Retinal pigment epithelial cell (primary cell): ENCODE measurements around the gene MGAT2.
"Not testable (repeated sequence)": the region's sequence is repeated elsewhere in the genome, so short reads cannot be mapped to it uniquely, and the experiment has no call there.

Source experiments
- DNase-seq: peaks from one replicate; pipeline ENCODE4 v3.0.0-alpha.2; 2010; ENCODE audit warnings: low read depth
- H3K4me3 ChIP-seq: 2 replicates; pipeline ENCODE4 v1.5.1; 2011; ENCODE audit warnings: mild to moderate bottlenecking, low read length, control low read depth, moderate library complexity
- TF ChIP-seq, protein P1 (sequence below): conservative IDR thresholded peaks from 2 replicates; pipeline ENCODE4 v1.5.1; 2011; ENCODE audit warnings: low read depth, low read length, control low read depth, inconsistent platforms

Gene MGAT2

DNA sequence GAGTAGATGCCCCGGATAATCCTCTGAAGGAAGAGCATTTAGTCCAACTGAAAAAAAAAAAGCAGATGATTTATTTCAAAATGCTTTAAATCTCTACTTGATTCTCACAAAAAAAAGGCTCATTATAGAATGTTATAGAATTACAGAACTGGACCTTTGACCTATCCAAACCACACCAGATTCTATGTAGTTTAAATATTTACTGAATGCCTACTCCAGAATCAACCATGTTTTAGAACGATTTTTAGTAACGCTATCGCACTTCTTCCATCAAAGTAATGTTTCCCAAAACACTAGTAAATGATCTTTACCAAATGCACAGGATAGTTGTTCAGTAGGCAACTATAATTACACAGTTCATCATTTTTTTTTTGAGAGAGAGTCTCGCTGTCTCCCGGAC lies 37.0 kb upstream of the MGAT2 start:
- H3K4me3 ChIP-seq = peak overlapping the region; percentile 99
- DNase-seq = no peak
- TF ChIP-seq, protein P1, sequence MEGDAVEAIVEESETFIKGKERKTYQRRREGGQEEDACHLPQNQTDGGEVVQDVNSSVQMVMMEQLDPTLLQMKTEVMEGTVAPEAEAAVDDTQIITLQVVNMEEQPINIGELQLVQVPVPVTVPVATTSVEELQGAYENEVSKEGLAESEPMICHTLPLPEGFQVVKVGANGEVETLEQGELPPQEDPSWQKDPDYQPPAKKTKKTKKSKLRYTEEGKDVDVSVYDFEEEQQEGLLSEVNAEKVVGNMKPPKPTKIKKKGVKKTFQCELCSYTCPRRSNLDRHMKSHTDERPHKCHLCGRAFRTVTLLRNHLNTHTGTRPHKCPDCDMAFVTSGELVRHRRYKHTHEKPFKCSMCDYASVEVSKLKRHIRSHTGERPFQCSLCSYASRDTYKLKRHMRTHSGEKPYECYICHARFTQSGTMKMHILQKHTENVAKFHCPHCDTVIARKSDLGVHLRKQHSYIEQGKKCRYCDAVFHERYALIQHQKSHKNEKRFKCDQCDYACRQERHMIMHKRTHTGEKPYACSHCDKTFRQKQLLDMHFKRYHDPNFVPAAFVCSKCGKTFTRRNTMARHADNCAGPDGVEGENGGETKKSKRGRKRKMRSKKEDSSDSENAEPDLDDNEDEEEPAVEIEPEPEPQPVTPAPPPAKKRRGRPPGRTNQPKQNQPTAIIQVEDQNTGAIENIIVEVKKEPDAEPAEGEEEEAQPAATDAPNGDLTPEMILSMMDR = no peak

DNA sequence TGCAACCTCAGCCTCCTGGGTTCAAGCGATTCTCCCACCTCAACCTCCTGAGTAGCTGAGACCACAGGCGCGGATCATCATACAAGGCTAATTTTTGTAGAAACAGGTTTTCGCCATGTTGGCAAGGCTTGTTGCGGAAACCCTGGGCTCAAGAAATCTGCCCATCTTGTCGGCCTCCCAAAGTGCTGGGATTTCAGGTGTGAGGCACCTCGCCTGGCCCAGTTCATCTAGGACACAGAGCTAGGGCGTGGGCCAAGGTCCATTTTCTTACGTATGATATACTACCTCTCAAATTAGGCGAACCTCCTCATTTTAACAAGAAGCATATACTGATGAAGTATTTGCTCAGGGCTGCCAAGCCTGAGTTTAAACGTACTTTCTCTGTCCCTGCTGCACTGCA lies 36.5 kb upstream of the MGAT2 start:
- DNase-seq = no peak
- peak overlapping the region; percentile 99 for H3K4me3 ChIP-seq
- TF ChIP-seq, protein P1 = no peak

DNA sequence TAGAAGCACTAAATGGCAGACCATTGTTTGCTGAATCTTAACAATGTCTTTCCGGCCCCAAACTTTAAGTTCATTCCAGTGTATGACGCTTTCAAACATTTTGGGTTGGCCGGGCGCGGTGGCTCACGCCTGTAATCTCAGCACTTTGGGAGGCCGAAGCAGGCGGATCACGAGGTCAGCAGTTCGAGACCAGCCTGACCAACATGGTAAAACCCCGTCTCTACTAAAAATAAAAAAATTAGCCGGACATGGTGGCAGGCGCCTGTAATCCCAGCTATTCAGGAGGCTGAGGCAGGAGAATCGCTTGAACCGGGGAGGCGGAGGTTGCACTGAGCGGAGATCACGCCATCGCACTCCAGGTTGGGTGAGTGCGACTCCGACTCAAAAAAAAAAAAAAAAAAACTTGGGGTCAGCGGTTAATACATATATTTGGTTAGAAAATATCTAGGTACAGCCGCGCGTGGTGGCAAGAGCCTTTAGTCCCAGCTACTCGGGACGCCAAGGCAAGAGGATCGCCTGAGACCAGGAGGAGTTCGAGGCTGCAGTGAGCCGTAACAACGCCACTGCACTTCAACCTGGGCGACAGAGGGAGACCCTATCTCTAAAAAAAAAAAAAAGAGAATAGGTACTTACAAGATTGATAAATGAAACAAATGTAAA lies 35.5 kb upstream of the MGAT2 start:
- H3K4me3 ChIP-seq = peak overlapping the region; percentile 99
- DNase-seq = not testable (repeated sequence)

GRCh38 chr14:49585803-49586672 lies 34.6 kb upstream of the MGAT2 start, which contains the start of gene RPS29:
Gene RPS29 (minus strand): TSS chr14:49586380. CDS start chr14:49586346, 34 bp downstream.
- H3K4me3 ChIP-seq = peak within 1 kb of the TSS; percentile 99
- TF ChIP-seq, protein P1 = no peak
- peak; percentile 97 for DNase-seq

- peak overlapping the region; percentile 7 for H3K4me3 ChIP-seq
- no peak for DNase-seq
- TF ChIP-seq, protein P1 = peak; percentile 66
Measured at GRCh38 chr14:49586673-49587460, 33.7 kb upstream of the MGAT2 start.

DNA sequence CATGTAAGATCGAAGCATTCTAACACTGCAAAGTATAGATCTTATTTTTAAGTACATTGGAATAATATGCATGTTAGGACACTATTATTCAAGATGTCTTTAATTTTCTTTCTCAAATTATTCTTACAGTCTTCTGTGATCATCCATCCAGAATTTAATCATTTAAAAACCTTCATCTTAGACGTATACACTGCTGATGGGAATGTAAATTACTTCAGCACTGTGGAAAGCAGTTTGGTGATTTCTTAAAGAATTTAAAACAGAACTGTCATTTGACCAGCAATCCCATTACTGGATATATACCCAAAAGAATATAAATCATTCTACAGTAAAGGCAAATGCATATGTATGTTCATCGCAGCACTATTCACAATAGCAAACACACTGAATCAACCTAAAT lies 31.2 kb upstream of the MGAT2 start:
- DNase-seq = no peak
- no peak overlapping the region for H3K4me3 ChIP-seq
- TF ChIP-seq, protein P1 = no peak

GRCh38 chr14:49593016-49593415 lies 27.6 kb upstream of the MGAT2 start:
- TF ChIP-seq, protein P1 = no peak
- DNase-seq = no peak
- no peak overlapping the region for H3K4me3 ChIP-seq
